PC-9 (cell line): Measurements from ENCODE around the gene P2RY13. TPM values are rescaled to one million over a fixed set of nuclear protein-coding genes. Genes with fewer than 3 reads are reported as not detected.

Experiments
- BruUV-seq: library from RNA; stranded (reverse); fragments of 400-500 nt; replicated peaks from 2 replicates; lab custom pipeline; 2021; lab: Mats Ljungman, UMichigan
- CTCF ChIA-PET: fragments of 300-600 bp; sonication (Branson Sonifier 250); formaldehyde crosslinking; loops from one replicate; lab custom pipeline; 2022; ENCODE audit warnings: antibody characterized with exemption; lab: Charles Lee
- POLR2A ChIA-PET: fragments of 300-600 bp; sonication (Branson Sonifier 250); formaldehyde crosslinking; loops from one replicate; lab custom pipeline; 2022; ENCODE audit warnings: antibody characterized with exemption; ENCODE audit not compliant: unreplicated experiment; lab: Charles Lee
- DNase-seq, 2 experiments: peaks; one replicate each; pipeline versions ENCODE4 v3.0.0 to v3.0.0-alpha.2; 2015 to 2022; ENCODE audit warnings: mixed read lengths in 1 of 2
- H2AFZ ChIP-seq: fragments of 200-600 bp; sonication (generic); 2 replicates; pipeline ENCODE4 v1.8.1; 2017; ENCODE audit warnings: antibody characterized with exemption
- H3F3A ChIP-seq: fragments of 200-600 bp; sonication (generic); 2 replicates; pipeline ENCODE4 v1.8.1; 2017; ENCODE audit warnings: antibody characterized with exemption, mild to moderate bottlenecking, low read depth; ENCODE audit not compliant: insufficient read depth
- H3K27ac ChIP-seq: fragments of 200-600 bp; sonication (generic); 2 replicates; pipeline ENCODE4 v1.6.1; 2016; ENCODE audit warnings: mixed run types
- H3K27me3 ChIP-seq: fragments of 200-600 bp; sonication (generic); 2 replicates; pipeline ENCODE4 v1.6.1; 2016; ENCODE audit warnings: low read depth, mixed run types; ENCODE audit not compliant: insufficient read depth
- H3K36me3 ChIP-seq: fragments of 200-600 bp; sonication (generic); 2 replicates; pipeline ENCODE4 v1.6.1; 2016; ENCODE audit warnings: low read depth, mixed run types
- H3K4me1 ChIP-seq: fragments of 200-600 bp; sonication (generic); replicated peaks from 2 replicates; pipeline ENCODE4 v1.6.1; 2016; ENCODE audit warnings: mixed run types; ENCODE audit not compliant: insufficient read depth
- H3K4me2 ChIP-seq: fragments of 200-600 bp; sonication (generic); 2 replicates; pipeline ENCODE4 v1.6.1; 2017; ENCODE audit warnings: mixed run types
- H3K4me3 ChIP-seq: fragments of 200-600 bp; sonication (generic); 2 replicates; pipeline ENCODE4 v1.6.1; 2016; ENCODE audit warnings: mixed run types
- H3K79me2 ChIP-seq: fragments of 200-600 bp; sonication (generic); 2 replicates; pipeline ENCODE4 v1.6.1; 2017; ENCODE audit warnings: low read depth, mixed run types
- H3K9me2 ChIP-seq: fragments of 200-600 bp; sonication (generic); 2 replicates; pipeline ENCODE4 v1.8.1; 2017; ENCODE audit warnings: mild to moderate bottlenecking; ENCODE audit not compliant: insufficient read depth
- H3K9me3 ChIP-seq: fragments of 200-600 bp; sonication (generic); 2 replicates; pipeline ENCODE4 v1.8.1; 2016; ENCODE audit warnings: low read depth; ENCODE audit not compliant: insufficient read depth
- H4K20me1 ChIP-seq: fragments of 200-600 bp; sonication (generic); 2 replicates; pipeline ENCODE4 v1.8.1; 2017; ENCODE audit not compliant: insufficient read depth
- EZH2 ChIP-seq: fragments of 200-600 bp; sonication (generic); IDR thresholded peaks from 2 replicates; pipeline ENCODE4 v1.8.0; 2017; ENCODE audit warnings: antibody characterized with exemption, low read depth
- intact Hi-C: fragments of 100-400 bp; cut with micrococcal nuclease; formaldehyde crosslinking; loops from one replicate; pipeline ENCODE4 v1.10.0; 2022; ENCODE audit not compliant: unreplicated experiment
- total RNA-seq: library from RNA; stranded (reverse); gene quantifications from 2 replicates; pipeline ENCODE4 v1.2.3, GENCODE V29; 2021
- TF ChIP-seq, protein P1 (sequence below): fragments of 200-600 bp; sonication (generic); conservative IDR thresholded peaks from 2 replicates; pipeline ENCODE4 v1.6.1; 2017; ENCODE audit warnings: mixed run types, antibody characterized with exemption, mild to moderate bottlenecking, moderate library complexity

Gene P2RY13
- total RNA-seq, 1 experiment from 2014 or later, result not detected

DNA sequence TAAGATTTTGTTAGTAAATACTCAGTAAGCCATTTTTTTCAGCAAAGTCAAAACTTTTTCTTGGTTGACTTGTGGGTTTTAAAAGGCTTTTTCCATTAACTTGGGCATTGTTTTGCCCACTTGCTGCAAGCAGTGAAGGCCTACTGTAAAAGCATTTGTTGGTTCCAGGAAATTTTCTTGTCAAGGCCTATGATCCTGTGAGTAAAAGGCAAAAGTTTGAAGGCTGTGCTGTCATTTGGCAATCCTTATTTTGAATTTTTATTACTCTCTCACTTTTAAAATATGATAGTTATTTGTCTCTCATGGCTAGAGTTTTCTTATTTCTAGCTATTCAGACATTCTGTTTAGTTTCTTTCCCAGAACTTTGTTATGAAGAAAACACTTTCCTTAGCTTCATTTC, 42.2 kb upstream of the P2RY13 start:
- CTCF ChIA-PET, result no interaction called here
- DNase-seq, result no peak
- no peak overlapping the region for H3K4me3 ChIP-seq

DNA sequence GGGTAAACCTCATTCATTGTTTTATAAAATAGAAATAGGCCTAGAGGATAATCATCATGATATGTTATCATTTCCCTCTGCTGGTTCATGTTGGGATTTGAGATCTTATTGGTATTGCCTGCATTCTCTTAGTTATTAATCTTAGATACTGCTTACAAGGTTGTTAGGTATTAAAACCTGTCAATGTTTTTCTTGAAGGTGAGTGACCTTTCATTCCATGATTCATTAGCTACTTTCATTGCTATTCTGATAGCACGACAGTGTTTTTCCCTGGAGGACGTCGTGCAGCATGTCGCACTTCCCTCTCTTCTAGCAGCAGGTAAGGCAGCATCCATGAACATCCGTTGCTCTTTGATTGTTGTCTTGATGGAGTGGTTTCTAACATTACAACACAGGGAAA, 38.1 kb upstream of the P2RY13 start:
- CTCF ChIA-PET, result no interaction called here
- intact Hi-C loops, result no loop called here
- DNase-seq, result no peak

More for the DNA sequence above, 42.2 kb upstream of the P2RY13 start:
- POLR2A ChIA-PET, result no interaction called here
- Histone ChIP-seq H3K27me3 (no peaks in the 10 kb centered on the region), H3K27ac (no peak overlapping the region), H4K20me1 (no peaks in the 10 kb centered on the region), H3K4me1 (no peaks in the 10 kb centered on the region), H3K9me3 (no peaks in the 10 kb centered on the region), H2AFZ (no peak overlapping the region), H3K36me3 (no peaks in the 10 kb centered on the region), H3F3A (no peaks in the 10 kb centered on the region), H3K79me2 (no peaks in the 10 kb centered on the region), H3K9me2 (no peaks in the 10 kb centered on the region), H3K4me2 (no peak overlapping the region)
- no TSS peak for BruUV-seq
- TF ChIP-seq, protein P1, sequence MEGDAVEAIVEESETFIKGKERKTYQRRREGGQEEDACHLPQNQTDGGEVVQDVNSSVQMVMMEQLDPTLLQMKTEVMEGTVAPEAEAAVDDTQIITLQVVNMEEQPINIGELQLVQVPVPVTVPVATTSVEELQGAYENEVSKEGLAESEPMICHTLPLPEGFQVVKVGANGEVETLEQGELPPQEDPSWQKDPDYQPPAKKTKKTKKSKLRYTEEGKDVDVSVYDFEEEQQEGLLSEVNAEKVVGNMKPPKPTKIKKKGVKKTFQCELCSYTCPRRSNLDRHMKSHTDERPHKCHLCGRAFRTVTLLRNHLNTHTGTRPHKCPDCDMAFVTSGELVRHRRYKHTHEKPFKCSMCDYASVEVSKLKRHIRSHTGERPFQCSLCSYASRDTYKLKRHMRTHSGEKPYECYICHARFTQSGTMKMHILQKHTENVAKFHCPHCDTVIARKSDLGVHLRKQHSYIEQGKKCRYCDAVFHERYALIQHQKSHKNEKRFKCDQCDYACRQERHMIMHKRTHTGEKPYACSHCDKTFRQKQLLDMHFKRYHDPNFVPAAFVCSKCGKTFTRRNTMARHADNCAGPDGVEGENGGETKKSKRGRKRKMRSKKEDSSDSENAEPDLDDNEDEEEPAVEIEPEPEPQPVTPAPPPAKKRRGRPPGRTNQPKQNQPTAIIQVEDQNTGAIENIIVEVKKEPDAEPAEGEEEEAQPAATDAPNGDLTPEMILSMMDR, result no peak
- no peak for TF ChIP-seq EZH2
- intact Hi-C loops, result no loop called here

DNA sequence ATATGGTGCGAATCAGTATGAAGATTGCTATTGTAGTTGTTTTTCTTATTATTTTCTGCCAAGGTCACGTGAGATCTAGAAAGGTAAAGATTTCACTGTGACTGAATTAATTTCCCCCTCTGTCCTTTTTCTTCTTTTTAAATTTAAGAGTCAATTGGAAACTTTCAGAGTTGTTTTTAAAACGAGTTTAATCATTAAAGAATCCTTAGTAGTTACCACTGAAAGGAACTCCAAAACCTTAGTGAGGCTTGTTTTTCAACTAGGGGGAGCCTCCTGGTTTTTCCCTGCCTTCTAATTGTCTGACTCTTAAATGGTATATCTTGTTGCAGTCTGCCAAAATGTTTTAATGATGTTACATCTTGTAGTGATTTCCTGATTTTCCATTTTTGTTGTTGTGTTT, 37.6 kb upstream of the P2RY13 start:
- H3K4me1 ChIP-seq, result no peaks in the 10 kb centered on the region
- H3F3A ChIP-seq, result no peaks in the 10 kb centered on the region
- no peak overlapping the region for H3K27ac ChIP-seq
- H4K20me1 ChIP-seq, result no peaks in the 10 kb centered on the region
- intact Hi-C loops, result no loop called here
- ChIA-PET CTCF (no interaction called here), POLR2A (no interaction called here)
- no peak overlapping the region for H3K4me3 ChIP-seq
- DNase-seq, result no peak
- no TSS peak for BruUV-seq
- no peak overlapping the region for H3K4me2 ChIP-seq
- H3K27me3 ChIP-seq, result no peaks in the 10 kb centered on the region
- TF ChIP-seq, protein P1, result no peak
- no peak for TF ChIP-seq EZH2
- H2AFZ ChIP-seq, result no peak overlapping the region; the same call in 1 of the 2 replicates
- no peaks in the 10 kb centered on the region; the same call in 1 of the 2 replicates for H3K9me2 ChIP-seq
- H3K79me2 ChIP-seq, result no peaks in the 10 kb centered on the region
- H3K36me3 ChIP-seq, result no peaks in the 10 kb centered on the region
- H3K9me3 ChIP-seq, result no peaks in the 10 kb centered on the region

More for the DNA sequence above, 38.1 kb upstream of the P2RY13 start:
- H3K9me2 ChIP-seq, result no peaks in the 10 kb centered on the region; the same call in 1 of the 2 replicates
- no TSS peak for BruUV-seq
- no peak overlapping the region for H3K27ac ChIP-seq
- no peaks in the 10 kb centered on the region for H3K9me3 ChIP-seq
- H3K27me3 ChIP-seq, result no peaks in the 10 kb centered on the region
- no peaks in the 10 kb centered on the region for H4K20me1 ChIP-seq
- H3K4me1 ChIP-seq, result no peaks in the 10 kb centered on the region
- H3K4me3 ChIP-seq, result no peak overlapping the region
- TF ChIP-seq, protein P1, result no peak
- no peak for TF ChIP-seq EZH2
- no peaks in the 10 kb centered on the region for H3F3A ChIP-seq
- no peak overlapping the region for H3K4me2 ChIP-seq
- H3K79me2 ChIP-seq, result no peaks in the 10 kb centered on the region
- H2AFZ ChIP-seq, result no peak overlapping the region; the same call in 1 of the 2 replicates
- POLR2A ChIA-PET, result no interaction called here
- no peaks in the 10 kb centered on the region for H3K36me3 ChIP-seq
